GM21723 (cell line): Measurements from ENCODE around the gene SIRT3.

Experiments
- ATAC-seq: cut with Tn5 transposase; IDR thresholded peaks from one replicate; pipeline ENCODE4 v1.9.1; 2021; ENCODE audit warnings: mild to moderate bottlenecking, moderate library complexity; ENCODE audit not compliant: unreplicated experiment

SIRT3 gene

DNA sequence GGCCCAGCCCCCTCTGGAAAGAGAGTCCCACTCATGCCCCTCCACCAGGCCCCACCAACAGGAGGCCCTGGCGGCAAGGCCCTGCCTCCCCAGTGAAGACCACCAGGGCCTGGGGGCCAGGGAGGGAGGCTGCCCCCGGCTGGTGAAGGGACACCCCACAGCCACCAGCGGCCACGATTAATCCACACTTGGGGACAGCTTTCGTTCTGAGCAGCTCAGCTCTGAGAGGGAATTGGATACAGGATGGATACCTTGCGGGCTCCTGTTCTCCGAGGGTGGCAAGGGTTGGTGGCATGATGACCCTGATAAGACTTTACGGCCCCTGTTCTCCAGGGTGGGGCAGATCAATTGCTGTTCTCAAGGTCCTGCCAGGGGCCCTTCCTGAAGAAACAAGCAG is 35.2 kb upstream of the SIRT3 start:
- no peak for ATAC-seq

DNA sequence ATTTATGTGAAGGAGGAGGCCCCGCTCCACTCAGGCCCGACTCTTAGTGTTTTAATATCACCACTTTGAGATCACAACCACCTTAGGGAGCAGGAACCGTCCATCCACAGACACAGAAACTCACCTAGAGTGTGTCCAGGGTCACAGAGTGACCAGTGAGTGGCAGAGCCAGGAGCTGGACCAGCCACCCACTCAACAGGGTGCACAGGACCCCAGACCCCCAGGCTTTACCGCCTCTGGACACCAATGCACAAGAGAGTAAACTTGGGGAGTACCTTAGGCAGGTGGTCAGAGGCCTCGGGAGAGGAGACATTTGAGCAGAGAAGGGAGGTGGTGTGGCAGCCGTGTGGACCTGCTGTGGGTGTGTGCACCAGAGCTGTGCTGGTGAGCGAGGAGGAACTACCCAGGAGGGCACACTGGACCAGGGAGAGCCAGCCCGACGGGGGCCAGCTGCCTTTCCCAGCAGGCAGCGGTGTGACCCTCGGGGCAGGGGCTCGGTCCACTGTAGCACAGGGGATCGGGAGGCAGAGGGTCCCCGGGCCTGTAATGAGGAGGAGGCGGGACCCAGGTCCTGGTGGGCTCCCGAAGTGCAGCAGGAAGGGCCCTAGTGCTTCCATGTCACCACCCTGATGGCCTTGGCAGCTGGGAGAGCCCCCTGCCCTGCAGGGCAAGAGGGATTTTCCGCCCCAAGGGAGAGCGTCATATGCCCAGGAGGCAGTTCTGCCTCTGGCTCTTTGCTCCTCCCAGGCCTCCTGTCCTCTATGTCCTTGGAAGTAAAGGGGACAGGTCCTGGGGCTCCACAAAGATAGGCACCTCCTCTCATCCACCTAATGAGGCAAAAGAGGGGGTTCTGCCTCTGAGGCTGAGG is 34.5 kb upstream of the SIRT3 start:
- no peak for ATAC-seq

DNA sequence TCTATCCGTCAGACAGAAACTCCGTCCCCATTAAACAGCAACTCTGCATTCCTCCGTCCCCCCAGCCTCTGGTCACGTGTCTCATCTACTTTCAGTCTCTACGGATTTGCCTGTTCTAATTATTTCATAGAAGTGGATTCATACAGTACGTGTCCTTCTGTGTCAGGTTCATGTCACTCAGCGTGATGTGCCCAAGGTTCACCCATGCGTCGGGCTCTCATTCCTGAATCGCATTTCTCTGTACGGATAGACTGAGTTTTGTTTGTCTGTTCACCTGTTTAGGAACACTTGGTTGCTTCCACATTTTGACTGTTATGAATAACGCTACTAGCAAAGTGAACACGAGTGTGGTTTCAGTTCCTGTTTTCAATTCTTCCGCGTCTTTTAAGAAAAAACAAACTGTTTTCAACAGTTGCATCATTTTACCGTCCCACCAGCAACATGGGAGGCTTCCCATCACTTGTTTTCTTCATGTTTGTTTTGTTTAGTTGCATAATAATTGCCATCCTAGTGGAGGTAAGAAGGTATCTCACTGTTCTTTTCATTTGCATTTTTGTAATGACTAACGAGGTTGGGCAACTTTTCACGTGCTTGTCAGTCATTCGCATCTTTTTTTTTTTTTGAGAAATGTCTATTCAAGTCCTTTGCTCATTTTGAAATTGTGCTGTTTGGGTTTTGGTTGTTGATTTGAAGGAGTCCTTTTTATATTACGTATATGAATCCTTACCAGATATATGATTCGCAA is 33.2 kb upstream of the SIRT3 start:
- peak; percentile 58 for ATAC-seq

DNA sequence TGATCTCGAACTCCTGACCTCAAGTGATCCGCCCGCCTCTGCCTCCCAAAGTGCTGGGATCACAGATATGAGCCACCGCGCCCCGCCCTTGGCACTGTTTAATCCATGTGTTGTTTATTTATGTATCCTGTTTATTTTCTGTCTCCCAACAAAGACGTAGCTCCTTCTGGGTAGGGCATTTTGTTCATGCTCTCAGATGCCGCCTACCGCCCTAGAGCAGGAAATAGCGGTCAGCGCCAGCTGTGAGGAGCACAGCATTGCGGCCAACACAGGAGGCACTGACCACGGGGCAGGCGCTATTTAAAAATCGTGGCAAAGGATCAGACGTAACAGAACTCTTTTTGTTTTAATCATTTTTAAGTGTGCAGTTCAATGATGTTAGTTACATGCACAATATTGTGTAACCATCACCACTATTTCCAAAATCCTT is 32.6 kb upstream of the SIRT3 start:
- ATAC-seq: peak; percentile 46

DNA sequence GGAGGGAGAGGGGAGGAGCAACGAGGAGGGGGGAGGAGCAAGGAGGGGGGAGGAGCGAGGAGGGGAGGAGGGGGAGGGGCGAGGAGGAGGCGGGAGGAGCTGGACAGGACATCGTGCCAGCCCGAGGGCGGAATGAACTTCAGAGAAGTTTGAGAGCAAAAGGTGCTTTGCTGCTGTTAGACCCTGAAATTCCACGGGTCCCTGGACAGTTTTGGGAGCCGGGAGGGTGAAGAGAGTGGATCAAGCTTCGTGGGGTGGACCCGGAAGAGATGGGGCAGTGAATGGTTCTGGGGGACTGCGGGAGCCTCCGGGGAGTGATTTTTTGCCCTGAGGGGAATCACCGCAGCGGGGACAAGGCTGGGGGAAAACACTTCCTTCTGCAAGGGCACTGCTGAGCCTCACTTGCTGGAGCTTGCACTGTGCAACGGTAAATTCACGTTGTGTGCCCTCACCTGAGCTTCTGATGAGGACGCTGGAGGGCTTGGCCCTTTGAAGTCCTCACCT is 31.4 kb upstream of the SIRT3 start:
- no peak for ATAC-seq

DNA sequence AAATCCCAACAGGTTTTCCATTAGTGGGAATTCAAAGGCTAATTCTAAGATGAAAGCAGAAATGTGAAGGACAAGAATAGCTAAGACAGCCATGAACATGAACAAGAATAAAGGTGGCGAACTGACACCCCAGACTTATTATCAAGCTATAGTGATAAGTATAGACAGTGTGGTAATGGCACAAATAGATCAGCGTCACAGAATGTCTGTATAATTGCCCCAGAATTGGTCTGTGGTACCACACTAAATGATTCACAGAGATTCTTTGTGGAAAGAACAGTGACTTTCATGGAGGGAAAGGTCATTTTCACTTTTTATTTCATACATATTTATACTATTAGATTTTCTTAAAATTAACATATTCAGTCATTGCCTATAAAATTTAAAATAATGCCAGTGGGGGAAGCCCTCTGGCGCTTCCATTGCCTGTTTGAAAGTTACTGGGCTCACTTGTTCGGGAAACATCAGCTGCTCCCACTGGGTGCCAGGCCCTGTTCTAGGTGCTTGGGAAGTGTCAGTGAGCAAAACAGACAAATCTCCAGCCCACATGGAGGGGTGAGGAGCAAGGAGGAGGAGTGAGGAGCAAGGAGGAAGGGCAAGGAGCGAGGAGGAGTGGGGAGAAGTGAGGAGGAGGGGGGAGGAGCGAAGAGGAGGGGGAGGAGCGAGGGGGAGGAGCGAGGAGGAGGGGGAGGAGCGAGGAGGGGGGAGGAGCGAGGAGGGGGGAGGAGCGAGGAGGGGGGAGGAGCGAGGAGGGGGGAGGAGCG is 30.7 kb upstream of the SIRT3 start:
- no peak for ATAC-seq

DNA sequence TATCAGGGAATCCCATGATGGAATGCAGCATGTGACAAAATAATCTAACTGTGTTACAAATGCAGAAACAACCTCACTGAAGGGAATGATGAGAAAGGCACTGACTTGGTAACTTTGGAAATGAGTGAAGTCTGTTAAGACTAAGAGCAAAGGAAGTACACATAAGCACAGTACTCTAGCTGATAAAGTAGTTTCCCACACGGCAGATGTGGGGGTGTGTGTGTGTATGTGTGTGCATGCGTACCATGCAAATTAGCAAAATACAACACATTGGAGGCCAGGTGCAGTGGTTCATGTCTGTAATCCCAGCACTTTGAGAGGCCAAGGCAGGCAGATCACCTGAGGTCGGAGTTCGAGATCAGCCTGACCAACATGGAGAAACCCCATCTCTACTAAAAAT is 25.5 kb upstream of the SIRT3 start:
- ATAC-seq: no peak

DNA sequence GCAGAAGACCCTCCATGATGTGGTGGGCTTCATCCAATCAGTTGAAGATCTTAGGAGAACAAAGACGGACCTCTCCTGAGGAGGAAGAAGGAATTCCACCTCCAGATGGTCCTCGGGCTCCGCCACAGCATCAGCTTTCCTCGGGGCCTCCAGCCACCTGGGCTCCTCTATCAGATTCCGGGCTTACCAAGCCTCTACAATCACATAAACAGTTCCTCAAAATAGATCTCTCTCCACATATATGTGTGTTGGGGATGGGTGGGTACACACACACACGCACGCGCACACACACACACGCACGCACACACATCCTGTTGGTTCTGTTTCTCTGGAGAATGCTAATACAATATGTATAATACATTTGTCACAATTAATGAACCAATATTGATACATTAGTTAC is 23.3 kb upstream of the SIRT3 start:
- ATAC-seq: no peak

DNA sequence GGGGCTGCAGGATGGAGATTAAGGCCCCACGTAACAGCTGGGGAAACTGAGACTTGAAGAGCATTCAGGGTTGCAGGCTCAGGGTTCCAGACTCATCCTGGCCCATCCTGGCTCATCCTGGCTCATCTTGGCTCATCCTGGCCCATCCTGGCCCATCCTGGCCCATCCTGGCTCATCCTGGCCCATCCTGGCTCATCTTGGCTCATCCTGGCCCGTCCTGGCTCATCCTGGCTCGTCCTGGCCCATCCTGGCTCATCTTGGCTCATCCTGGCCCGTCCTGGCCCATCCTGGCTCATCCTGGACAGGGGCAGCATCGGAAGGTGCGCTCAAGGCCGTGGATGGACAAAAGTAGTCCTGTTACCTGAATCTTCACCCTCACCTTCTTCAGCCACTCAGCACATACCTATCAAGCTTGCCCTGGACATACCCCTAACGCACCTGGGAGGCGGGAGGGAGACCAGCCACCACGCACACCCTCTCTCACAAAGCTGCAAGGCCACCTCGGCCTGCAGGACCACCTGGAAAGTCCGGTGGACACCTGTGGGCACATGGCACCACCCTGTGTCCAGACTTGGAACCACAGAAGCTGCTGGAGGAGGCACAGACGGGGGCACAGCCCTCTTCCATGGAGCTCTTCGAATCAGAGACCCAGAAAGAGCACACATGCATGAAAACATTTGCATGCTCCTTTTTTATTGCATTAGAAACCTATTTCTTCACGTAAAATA is 21.8 kb upstream of the SIRT3 start:
- ATAC-seq: no peak

DNA sequence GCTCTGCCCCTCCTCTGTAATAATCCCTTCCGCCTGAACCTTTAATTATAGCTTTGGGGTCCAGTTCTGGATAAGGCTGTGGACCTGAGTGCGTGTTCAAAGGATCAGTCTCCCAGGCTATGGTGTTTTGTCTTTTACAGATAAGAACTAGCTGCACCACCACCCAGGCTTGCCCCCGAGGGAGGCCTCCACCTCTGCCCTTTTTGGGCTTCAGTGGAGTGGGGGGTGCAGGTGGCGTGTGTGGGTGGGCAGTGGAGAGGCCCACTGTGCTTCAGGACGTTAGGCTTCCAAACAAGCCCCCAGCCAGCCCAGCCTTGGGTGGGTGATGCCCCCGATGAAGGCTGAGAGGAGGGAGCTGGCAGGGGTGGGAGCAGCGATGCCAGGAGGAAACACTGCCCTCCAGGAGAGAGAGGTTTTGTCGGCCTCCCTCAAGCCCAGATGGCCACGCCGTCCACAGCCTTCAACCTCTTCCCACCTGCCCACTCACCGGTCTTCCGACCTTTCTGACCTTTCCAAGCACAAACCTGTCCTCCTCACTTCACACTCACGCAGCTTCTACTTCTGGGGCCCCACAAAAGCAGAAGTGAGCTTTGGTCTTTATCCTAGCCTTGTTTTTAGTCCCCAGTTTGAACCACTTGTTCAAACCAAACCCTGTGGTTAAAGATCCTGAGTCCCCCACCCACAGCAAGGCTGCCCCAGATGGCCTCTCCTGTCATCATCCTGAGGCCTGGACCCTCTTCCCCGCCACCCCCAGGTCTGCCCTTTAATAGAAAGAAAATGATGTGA is 21.0 kb upstream of the SIRT3 start:
- no peak for ATAC-seq

DNA sequence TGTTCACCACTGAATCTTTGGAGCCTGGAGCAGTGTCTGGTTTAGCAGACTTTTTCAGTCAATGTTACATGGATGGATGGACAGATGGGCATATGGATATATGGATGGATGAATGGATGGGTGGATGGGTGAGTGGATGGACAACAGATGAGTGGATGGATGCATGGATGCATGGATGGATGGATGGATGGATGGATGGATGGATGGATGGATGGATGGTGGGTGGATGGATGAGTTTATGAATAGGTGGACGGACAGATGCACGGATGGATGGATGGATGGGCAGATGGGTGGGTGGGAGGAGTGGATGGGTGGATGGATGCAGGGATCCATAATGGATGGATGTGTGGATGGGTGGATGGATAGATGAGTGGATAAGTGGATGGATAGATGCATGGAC is 19.7 kb upstream of the SIRT3 start:
- no peak for ATAC-seq

DNA sequence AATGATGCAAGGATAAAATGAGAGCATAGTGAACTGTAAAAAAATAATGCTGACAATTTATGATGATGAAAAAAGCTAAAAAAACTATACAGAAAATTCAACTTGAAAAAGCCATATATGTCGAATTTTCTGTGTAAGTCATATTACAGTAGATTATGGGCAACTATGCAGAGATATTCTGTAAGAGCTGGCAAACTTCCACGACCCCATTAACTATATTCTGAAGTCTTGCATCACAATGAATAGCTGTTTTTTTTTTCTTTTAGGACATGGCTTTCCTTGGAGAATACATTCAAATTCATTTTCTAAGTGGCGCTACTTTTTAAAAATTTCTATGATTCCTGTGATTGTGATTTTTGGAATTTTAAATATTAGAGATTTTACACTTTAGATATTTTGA is 19.0 kb upstream of the SIRT3 start:
- ATAC-seq: no peak

DNA sequence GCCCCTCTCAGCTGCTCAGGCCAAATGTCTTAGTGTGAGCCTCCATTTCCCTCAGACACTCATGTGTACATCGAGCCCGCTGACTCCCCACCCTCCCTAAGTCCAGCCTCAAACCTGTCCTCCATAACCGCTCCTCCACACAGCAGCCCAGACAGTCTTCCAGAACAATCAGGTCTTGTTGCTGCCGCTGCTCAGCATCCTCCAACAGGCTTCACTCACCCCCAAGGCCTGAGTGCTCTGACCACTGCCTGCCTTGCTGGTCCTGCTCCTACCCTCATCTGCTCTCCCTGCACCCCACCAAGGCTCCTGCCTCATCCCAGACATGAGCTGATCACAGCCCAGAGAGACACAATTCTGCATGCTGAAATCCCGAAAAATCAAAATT is 17.7 kb upstream of the SIRT3 start:
- ATAC-seq: no peak

DNA sequence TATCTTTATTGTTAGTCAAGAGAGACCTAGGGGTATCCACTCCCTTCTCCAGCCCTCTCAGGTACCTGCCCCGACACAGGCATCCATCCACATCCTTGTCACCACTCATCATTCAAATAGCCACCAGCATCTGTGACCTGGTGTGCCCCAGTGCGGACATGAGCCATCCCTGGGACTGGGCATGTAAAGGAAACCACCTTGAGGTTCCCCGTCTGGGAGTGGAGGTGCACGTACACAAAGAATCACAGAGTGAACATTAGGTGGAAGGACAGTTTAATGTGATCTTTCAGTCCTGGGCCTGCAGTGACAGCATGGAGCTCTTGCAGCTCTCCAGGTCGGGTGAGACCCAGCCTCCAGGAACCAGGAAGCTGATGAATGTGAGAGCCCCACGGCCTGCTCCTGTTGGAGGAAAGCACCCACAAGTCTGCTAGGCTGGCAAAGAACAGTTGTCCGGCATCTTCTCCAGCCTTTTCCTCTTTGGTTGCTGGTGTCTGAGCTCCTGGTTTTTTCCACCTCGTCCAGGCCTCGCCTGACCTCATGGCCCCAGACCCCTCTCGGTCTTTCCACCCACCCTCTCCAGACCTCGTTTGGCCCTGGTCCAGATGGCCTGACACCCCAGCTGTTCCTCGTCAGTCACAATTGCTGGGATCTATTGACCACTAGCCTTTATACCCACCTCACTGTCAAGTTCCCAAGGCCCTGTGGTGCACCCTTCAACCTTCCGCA is 17.2 kb upstream of the SIRT3 start:
- no peak for ATAC-seq

DNA sequence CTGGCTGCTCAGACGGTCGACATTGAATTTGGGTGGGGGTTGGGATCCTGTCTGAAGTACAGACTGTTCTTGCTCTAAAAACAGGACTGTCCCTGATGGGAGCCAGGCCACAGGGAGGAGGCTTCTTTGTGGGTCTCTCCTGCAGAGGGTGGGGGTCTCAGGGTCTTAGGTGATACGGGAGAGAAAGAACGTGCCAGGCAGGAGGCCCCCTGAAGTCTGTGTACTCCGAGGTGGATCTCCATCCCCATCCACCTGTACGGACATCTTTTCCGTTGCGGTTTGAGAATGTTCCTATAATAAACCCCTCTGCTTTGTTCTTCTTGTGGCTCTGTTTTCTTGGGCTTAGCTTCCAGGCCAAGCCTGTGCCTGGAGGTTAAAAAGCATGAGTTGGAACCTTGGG is 16.5 kb upstream of the SIRT3 start:
- no peak for ATAC-seq

DNA sequence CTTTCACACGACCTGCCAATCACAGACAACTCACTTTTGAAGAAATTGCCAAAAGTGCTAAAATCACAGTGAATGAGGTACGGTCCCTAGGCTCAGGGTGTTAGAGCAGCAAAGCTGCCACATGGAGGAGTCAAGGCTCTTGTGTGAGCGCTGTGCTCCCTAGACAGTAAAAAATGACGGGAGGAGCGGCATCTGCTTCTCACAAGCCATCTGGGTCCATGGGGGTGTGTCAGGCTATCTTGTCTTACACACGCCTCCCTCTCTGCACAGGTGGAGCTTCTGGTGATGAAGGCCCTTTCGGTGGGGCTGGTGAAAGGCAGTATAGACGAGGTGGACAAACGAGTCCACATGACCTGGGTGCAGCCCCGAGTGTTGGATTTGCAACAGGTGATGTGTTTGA is 15.4 kb upstream of the SIRT3 start:
- ATAC-seq: no peak

DNA sequence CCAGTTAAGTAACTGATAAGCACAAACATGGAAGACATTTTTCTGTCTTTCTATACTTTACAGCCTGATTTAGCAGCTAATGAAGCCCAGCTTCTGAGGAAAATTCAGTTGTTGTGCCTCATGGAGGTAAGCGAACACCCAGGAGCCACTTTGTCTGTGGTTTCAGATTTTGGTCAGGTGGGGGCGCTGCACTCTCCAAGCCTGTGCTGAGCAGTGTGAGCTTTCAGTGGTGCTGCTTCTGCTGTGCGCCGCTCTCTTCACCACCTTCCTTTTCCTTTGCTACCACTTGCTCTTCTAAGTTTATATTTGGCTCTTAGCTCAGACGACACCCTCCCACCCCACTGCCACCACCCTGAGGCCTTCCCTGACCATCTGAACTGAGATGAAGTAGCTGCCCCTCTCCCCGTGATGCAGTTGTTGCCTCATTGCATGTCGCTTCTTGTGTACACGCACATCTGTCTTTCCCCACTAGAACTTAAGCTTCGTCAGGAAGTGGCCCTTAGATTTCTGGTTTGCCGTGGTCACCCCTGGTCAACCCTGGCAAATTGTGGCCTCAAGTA is 14.7 kb upstream of the SIRT3 start:
- ATAC-seq: no peak

DNA sequence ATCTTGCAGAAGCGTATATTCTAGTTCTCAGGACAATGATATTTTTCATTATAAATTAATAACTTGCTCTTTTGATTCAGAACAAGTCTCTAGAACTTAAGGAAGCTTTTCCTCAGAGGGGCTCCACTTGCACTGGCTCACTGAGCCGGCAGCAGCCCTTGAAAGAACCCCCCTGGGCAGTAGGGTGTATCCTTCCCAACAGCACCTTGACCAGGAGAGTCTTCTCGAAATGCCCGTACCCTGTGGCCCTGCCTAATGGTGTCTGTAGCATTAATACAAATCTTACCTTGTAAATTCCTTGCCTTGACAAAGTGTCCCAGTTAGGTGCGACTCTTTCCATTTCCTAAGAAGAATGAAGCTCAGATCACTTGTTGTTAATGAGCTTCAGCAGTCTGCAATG is 14.1 kb upstream of the SIRT3 start:
- ATAC-seq: no peak

DNA sequence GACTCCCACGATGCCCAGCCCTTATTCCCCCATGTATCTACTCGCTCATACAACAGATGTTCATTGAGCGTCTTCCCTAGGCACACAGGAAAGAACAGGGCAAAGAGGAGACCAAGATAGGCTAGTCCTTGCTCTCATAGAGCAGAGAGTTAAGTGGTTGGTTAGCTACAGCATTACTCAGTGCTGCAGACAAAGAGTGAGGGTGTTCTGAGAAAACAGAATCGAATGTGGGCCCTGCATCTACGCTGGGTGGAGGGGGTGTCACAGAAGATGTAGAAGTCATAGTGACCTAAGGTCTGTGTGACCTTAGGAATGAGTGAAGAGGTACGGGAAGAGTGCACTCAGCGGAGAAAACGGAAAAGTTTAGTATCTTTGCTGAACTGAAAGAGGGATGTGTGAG is 12.9 kb upstream of the SIRT3 start:
- ATAC-seq: no peak
